NCI-H2171 treated with DMSO at 0.1 percent for 48 hours (cell line): ENCODE data around the gene GFRA4.

ENCODE experiments used
- DNase-seq: peaks from one replicate; lab custom pipeline; 2025; lab: John Stamatoyannopoulos, UW

The GFRA4 gene

GRCh38 chr20:3653921-3654320 is 9.3 kb downstream of the GFRA4 start:
- no peak for DNase-seq

- DNase-seq = no peak
These were observed 10.3 kb downstream of the GFRA4 start for GRCh38 chr20:3652676-3653596.

- DNase-seq = peak; percentile 65
These were observed 11.0 kb downstream of the GFRA4 start for GRCh38 chr20:3652221-3652620.

DNA sequence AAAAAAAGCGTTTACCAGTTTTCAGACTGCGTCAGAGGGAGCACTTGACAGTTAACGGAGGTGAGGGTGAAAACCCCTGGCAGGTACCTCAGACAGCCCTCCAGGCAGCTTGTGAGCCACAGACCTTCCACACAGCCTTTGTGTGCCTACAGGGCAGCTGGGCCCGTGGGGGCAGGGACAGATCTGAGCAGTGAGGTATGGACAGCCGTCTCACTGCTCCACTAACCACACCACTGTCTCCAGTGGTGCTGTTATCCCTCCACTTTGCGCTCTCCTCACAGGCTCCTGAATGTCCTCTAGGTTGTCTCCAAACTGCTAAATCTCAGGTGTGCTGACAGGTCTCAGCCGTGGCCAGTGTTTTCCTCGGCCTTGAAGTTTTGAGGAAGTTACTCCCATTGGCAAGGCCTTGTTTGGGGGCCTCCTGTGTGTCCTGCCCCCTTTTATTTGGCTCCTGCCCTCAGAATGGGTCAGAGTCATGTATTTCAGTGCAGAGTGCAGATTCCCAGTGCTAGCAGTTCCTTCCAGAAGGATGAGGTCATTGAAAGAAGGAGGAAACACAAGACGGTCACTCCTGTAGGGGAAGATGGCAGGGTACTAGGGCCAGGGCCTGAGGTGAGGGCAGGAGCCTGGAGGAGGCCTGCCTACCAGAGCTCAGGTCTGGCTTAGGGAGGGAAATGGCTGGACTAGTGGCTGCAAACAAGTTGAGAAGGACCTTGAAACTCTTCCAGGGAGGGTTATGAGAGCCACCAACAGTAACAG is 11.8 kb downstream of the GFRA4 start:
- no peak for DNase-seq

- DNase-seq = no peak
These were observed 14.2 kb downstream of the GFRA4 start for GRCh38 chr20:3648951-3649350.

DNA sequence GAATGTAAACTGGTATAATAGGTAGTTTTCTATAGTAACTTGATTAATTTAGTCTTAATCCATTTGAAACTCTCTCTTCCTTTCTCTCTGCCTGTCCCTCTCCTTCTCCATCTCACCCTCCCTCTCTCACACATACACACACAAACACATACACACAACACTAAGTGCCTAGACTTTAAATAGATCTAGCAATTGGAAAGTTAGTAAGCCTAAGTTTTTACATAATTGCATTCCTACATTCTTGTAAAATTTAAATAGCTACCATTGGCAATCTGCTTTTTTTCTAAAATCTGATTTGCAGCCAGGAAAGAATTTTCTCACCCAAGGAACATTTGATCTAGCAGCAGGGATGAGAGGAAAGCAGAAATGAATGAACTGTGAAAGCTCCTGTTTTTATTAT is 15.7 kb downstream of the GFRA4 start:
- no peak for DNase-seq

GRCh38 chr20:3646651-3647050 is 16.5 kb downstream of the GFRA4 start:
- DNase-seq = no peak

DNA sequence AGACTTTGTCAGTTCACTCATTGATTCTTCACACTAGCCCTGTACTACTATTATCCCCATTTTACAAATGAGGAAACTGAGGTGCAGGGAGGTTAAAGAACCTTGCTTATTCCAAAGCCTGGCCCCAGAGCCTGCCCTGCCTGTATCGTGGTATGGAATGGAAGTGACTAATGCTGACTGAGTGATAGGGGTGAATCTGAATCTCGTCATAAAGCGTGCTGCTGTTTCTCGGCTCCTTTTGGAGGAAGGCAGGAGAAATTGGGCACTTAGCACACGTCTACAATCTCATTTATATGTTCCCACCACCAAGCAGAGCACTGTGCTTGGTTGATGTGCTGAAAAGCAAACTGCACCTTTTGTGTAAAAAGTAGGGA is 17.1 kb downstream of the GFRA4 start:
- DNase-seq = no peak

- no peak for DNase-seq
These were observed 17.7 kb downstream of the GFRA4 start for GRCh38 chr20:3645309-3646066.

DNA sequence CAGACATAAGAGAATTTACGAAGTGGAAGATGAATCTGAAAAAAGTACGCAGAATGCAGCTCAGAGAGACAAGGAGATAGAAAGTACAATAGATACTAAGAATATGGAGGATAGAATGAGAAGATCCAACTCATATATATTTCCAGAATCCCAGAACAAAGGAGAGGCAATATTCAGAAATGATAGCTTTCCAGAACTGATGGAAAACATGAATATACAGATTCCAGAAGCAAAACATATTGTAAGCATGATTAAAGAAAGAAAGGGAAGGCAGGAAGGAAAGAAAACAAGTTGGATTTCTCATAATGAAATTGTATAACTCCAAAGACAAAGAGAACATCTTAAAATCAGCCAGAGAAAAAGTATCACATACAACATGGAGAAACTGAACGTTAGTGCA is 22.9 kb downstream of the GFRA4 start:
- no peak for DNase-seq

GRCh38 chr20:3635346-3635745 is 27.9 kb downstream of the GFRA4 start:
- DNase-seq = no peak

DNA sequence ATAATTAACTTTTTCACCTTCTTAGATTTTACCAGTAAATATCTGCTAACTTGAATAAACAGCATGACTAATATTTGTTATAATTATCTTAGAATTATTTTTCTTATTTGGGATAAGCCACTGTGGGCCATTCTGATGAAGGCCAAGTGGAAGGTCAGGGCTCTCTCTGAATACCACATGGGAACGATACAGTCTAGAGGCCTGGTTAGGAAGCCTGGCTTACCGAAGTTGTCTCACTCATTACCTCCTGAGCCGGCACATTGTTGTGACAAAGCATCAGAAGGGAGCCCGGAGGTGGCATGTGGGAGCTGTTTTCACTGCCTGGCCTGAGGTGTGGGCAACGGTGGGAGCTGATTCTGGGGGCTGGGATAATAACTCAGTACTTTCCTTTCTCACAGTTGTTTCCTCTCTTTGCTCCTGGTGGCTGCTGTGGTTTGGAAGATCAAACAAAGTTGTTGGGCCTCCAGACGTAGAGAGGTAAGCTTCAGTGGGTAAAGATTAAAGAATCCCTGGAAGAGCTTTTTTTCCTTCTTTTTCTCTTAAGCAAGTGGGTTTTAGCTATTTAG is 29.2 kb downstream of the GFRA4 start:
- DNase-seq = no peak

DNA sequence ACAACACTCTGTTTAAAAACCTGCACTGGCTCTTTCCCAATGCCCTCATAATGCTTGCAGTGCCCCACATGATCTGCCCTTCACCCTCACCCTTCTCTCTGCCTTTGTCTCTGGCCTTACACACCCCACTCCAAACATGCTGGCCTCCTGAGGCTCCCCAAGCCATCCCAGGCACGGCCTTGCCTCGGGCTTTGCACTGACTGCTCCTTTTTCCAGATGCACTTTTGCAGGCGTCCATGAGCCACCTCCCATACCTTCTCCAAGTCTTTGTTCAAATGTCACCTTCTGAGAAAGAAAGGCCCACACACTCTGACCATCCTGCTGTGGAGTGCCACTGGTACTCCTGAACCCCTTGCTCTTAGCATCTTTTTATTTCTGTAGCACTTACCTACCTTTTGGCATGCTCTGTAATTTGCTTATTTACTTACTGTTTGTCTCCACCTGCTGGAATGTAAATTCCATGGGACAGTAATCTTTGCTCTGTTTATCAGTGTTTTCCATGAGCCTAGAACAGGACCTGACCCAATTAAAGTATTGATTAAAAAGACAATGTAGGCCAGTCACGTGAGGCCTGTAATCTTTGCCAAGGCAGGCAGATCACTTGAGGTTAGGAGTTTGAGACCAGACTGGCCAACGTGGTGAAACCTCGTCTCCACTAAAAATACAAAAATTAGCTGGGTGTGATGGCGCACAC is 30.7 kb downstream of the GFRA4 start:
- DNase-seq = no peak

DNA sequence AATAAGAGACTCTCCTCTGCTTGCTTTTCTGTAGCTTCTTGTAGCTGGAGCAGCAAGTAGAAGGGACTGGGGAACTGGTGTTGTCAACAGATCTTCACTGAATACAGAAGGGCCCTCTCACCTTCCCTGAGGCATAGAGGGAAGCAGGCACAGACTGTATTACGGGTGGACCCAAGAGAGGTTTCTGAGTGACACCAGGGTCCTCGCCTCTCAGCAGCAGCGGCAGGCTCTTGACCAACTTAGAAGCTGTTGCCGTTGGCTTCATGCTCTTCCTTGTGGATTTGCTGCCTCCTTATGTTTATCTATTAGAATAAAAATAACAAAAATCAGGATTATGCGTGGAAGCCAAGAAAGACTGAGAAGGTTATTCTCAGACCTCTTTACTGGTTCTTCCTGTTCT is 31.7 kb downstream of the GFRA4 start:
- no peak for DNase-seq

GRCh38 chr20:3630429-3630828 is 32.8 kb downstream of the GFRA4 start:
- DNase-seq = no peak

GRCh38 chr20:3629893-3630292 is 33.3 kb downstream of the GFRA4 start:
- DNase-seq = no peak

DNA sequence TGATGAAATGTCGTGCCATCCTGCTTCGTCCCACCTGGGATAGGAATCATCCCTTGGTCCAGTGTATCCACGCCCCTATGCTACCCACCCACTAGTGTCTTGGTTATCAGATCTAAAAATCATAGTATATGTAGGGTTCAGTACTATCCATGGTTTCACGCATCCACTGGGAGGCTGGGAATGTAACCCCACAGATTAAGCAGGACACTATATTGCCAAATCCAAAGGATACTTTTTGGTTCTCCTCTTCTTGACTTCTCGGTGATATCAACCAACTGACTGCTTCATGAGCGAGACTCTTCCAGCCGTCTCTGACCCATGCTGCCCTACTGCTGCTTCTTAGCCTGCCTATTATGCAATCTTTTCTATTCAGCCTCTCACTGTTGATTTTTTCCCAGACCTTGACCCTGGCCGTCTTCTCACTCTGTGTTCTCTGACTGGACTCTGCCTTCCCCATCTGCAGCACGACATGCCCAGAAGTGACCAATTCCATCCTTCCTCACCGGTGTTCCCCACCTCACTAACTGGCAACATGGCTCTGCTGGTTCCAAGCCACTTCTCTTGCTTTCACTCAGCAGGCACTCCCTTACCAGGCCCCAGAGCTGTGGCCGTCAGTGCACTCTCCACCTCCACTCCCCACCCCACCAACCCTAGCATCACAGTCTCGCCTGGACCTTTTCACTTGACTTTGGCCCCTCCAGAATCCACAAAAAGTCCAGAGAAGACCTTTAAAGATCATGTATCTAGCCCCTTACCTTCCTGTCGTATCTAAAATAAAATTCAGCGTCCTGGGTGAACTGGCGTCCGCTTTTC is 34.5 kb downstream of the GFRA4 start:
- DNase-seq = no peak

- DNase-seq = no peak
These were observed 35.7 kb downstream of the GFRA4 start for GRCh38 chr20:3627476-3627875.

GRCh38 chr20:3622406-3622805 is 40.8 kb downstream of the GFRA4 start:
- no peak for DNase-seq

- DNase-seq = no peak
These were observed 42.1 kb downstream of the GFRA4 start for GRCh38 chr20:3621111-3621510.

- peak; percentile 26 for DNase-seq
These were observed 46.9 kb downstream of the GFRA4 start for GRCh38 chr20:3616250-3616649.
